Measurements from ENCODE around the gene IGIP. TPM values are rescaled to one million over a fixed set of nuclear protein-coding genes. Genes with fewer than 3 reads are reported as not detected.

The IGIP gene
- total and polyA plus RNA-seq, 2 donors (not counting 3 experiments of a cell fraction or from before 2014, with no cell fraction given), result 0.86 to 3.3 TPM

- Histone ChIP-seq H3K4me2 (ENCODE audit: insufficient read depth, low read length) (no peak overlapping the region), H3K79me2 (ENCODE audit: control insufficient read depth, insufficient read depth, low read length) (no peaks in the 10 kb centered on the region), H3K9ac (replicated peaks; ENCODE audit: extremely low read depth, insufficient read depth, low read length) (no peak overlapping the region), H3K9me3 (replicated peaks; ENCODE audit: control insufficient read depth, insufficient read depth, low read length) (no peaks in the 10 kb centered on the region), H3K4me3 (replicated peaks in 1 of 3; ENCODE audit: insufficient read depth in 1 of 3, low read depth in 1 of 3, low read length in 3 of 3) (no peak overlapping the region), H3K36me3 (ENCODE audit: control insufficient read depth in 2 of 2, extremely low read depth in 1 of 2, insufficient read depth in 2 of 2, low read length in 2 of 2) (no peaks in the 10 kb centered on the region), H3K27ac (ENCODE audit: insufficient read depth, low read depth, low read length) (no peak overlapping the region), H2AFZ (ENCODE audit: low read depth, low read length) (no peak overlapping the region), H3K27me3 (ENCODE audit: control insufficient read depth in 2 of 2, insufficient read depth in 2 of 2, low read length in 2 of 2) (peaks cover 26 to 38% of the 10 kb centered on the region in 2 experiments), H3K4me1 (ENCODE audit: control insufficient read depth, extremely low read depth, insufficient read depth, low read length) (no peaks in the 10 kb centered on the region), H3K9me1 (replicated peaks; ENCODE audit: control insufficient read depth, extremely low read depth, insufficient read depth, low read length) (no peaks in the 10 kb centered on the region), H4K20me1 (replicated peaks; ENCODE audit: control insufficient read depth, extremely low read depth, insufficient read depth, low read length) (no peaks in the 10 kb centered on the region)
- TF ChIP-seq POLR2A (IDR thresholded peaks at IDR 0.05; ENCODE audit: low read depth, low read length) (no peak), POLR2AphosphoS5 (IDR thresholded peaks at IDR 0.05; ENCODE audit: insufficient read depth, low read depth, low read length) (no peak), EZH2 (IDR thresholded peaks at IDR 0.05; ENCODE audit: borderline replicate concordance, low read depth, low read length, severe bottlenecking) (no peak), JUN (IDR thresholded peaks at IDR 0.05; ENCODE audit: borderline replicate concordance, insufficient read depth, insufficient read length, low read depth) (no peak), MYC (IDR thresholded peaks at IDR 0.05; ENCODE audit: low read depth, low read length) (no peak)
- dilution Hi-C loops (cut with MboI; ENCODE audit: extremely low pct_ligation_motif_present, low sequenced_read_pairs), result no loop called here
- DNase-seq (ENCODE audit: low read depth, low spot score), result no peak
- FAIRE-seq, result no peak
- no TSS peak for BruUV-seq (replicated peaks)
- ChIA-PET POLR2A (no interaction called here), CTCF (interaction anchor here (0.7 to 1.7 kb wide), 4 partner anchors 12 to 61 kb away, joined by 3 to 9 read pairs (median 4); no protein-coding TSS in a partner anchor)
- intact Hi-C loops (cut with micrococcal nuclease), result no loop called here
These were observed 41.2 kb upstream of the IGIP start for GRCh38 chr5:140084541-140084940.

GRCh38 chr5:140090251-140090650, 35.5 kb upstream of the IGIP start:
- TF ChIP-seq MYC (IDR thresholded peaks at IDR 0.05; ENCODE audit: low read depth, low read length) (no peak), POLR2A (IDR thresholded peaks at IDR 0.05; ENCODE audit: low read depth, low read length) (no peak), FOS (IDR thresholded peaks at IDR 0.05; ENCODE audit: borderline replicate concordance, insufficient read depth, low read length) (no peak), MAX (IDR thresholded peaks at IDR 0.05; ENCODE audit: insufficient read depth, insufficient read length) (no peak), EZH2 (IDR thresholded peaks at IDR 0.05; ENCODE audit: borderline replicate concordance, low read depth, low read length, severe bottlenecking) (no peak), GATA2 (IDR thresholded peaks at IDR 0.05; ENCODE audit: insufficient read depth, insufficient read length, low read depth, low read length) (no peak), JUN (IDR thresholded peaks at IDR 0.05; ENCODE audit: borderline replicate concordance, insufficient read depth, insufficient read length, low read depth) (no peak), CTCF (IDR thresholded peaks at IDR 0.05; ENCODE audit: extremely low read depth in 1 of 2, insufficient read depth in 1 of 2, low read depth in 1 of 2, low read length in 2 of 2) (no peak), POLR2AphosphoS5 (IDR thresholded peaks at IDR 0.05; ENCODE audit: insufficient read depth, low read depth, low read length) (no peak)
- Histone ChIP-seq H3K9me3 (replicated peaks; ENCODE audit: control insufficient read depth, insufficient read depth, low read length) (no peaks in the 10 kb centered on the region), H3K36me3 (ENCODE audit: control insufficient read depth in 2 of 2, extremely low read depth in 1 of 2, insufficient read depth in 2 of 2, low read length in 2 of 2) (no peaks in the 10 kb centered on the region), H3K4me2 (ENCODE audit: insufficient read depth, low read length) (no peak overlapping the region), H4K20me1 (replicated peaks; ENCODE audit: control insufficient read depth, extremely low read depth, insufficient read depth, low read length) (no peaks in the 10 kb centered on the region), H3K9ac (replicated peaks; ENCODE audit: extremely low read depth, insufficient read depth, low read length) (no peak overlapping the region), H3K4me3 (replicated peaks in 1 of 3; ENCODE audit: insufficient read depth in 1 of 3, low read depth in 1 of 3, low read length in 3 of 3) (no peak overlapping the region), H3K9me1 (replicated peaks; ENCODE audit: control insufficient read depth, extremely low read depth, insufficient read depth, low read length) (no peaks in the 10 kb centered on the region), H3K27ac (ENCODE audit: insufficient read depth, low read depth, low read length) (no peak overlapping the region), H3K79me2 (ENCODE audit: control insufficient read depth, insufficient read depth, low read length) (no peaks in the 10 kb centered on the region), H3K27me3 (ENCODE audit: control insufficient read depth in 2 of 2, insufficient read depth in 2 of 2, low read length in 2 of 2) (peaks cover 15 to 36% of the 10 kb centered on the region in 2 experiments), H2AFZ (ENCODE audit: low read depth, low read length) (no peak overlapping the region), H3K4me1 (ENCODE audit: control insufficient read depth, extremely low read depth, insufficient read depth, low read length) (no peaks in the 10 kb centered on the region)
- FAIRE-seq, result no peak
- POLR2A ChIA-PET, result no interaction called here
- CTCF ChIA-PET, result no interaction called here
- intact Hi-C loops (cut with micrococcal nuclease), result no loop called here
- BruUV-seq (replicated peaks), result no TSS peak
- dilution Hi-C loops (cut with MboI; ENCODE audit: extremely low pct_ligation_motif_present, low sequenced_read_pairs), result no loop called here
- no peak for DNase-seq (ENCODE audit: low read depth, low spot score)

All from endothelial cell of umbilical vein (primary cell).